HG02840 (cell line): ENCODE results near the gene A2ML1.
"Not testable (repeated sequence)": the region's sequence is repeated elsewhere in the genome, so short reads cannot be mapped to it uniquely, and the experiment has no call there.

Experiments
- ATAC-seq: cut with Tn5 transposase; IDR thresholded peaks from one replicate; pipeline ENCODE4 v1.9.1; 2021; ENCODE audit warnings: mild to moderate bottlenecking, moderate library complexity, moderate number of reproducible peaks; ENCODE audit not compliant: unreplicated experiment, low FRiP score

A2ML1 gene

DNA sequence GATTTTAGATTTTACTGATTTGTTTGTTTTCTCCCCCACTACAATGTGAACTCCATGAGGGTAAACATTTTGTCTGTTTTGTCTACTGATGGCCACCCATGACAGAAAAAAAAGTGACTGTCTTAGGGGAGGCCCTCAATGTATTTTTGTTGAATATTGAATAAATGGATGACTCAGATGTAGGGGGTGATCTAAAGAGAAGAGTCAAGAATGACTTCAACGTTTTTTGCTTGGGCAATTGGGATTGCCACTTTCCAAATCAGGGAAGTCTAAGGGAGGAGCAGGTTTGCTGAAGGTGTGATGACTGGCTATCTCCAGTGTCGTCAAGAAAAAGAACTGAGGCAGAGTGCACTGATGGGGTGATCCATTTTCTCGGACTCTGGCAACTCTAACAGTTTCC, 81.2 kb downstream of the A2ML1 start:
- no peak for ATAC-seq

GRCh38 chr12:8904665-8905064, 82.2 kb downstream of the A2ML1 start:
- no peak for ATAC-seq

GRCh38 chr12:8905546-8905945, 83.1 kb downstream of the A2ML1 start:
- ATAC-seq = no peak

- no peak for ATAC-seq
Measured at GRCh38 chr12:8906266-8907180, 84.1 kb downstream of the A2ML1 start.

GRCh38 chr12:8907513-8907912, 85.1 kb downstream of the A2ML1 start:
- ATAC-seq = no peak

DNA sequence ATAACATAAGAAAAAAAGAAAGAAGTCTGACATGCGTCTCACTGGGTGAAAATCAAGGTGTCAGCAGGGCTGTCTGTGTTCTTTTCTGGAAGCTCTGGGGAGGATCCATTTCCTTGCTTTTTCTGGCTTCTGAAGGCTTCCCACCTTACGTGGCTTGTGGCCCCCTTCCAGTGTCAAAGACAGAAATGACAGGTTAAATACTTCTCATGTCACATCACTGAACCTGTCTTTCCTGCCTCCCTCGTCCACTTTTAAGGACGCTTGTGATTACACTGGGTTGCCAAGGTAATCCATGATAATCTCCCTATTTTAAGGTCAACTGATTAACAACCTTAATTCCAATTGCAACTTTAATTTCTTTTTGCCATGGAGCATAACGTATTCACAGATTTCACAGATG, 87.3 kb downstream of the A2ML1 start:
- no peak for ATAC-seq

GRCh38 chr12:8911606-8912268, 89.3 kb downstream of the A2ML1 start:
- ATAC-seq = no peak

GRCh38 chr12:8912914-8913313, 90.5 kb downstream of the A2ML1 start:
- no peak for ATAC-seq

DNA sequence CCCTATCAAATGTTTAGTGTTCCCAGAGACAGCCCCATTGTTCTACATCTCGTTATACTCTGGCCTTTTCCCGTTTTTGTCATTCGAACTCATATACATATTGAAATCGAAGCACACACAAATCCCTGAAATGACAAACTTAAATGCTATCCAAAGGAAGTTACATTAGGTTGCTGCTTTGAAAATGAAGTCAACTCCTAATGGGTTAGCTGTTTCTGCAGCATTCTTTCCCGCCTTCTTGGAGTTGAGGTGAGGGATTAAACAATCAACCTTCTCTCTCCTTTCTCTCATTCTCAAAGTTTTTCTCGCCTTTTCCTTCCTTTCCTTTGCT, 91.2 kb downstream of the A2ML1 start:
- no peak for ATAC-seq

DNA sequence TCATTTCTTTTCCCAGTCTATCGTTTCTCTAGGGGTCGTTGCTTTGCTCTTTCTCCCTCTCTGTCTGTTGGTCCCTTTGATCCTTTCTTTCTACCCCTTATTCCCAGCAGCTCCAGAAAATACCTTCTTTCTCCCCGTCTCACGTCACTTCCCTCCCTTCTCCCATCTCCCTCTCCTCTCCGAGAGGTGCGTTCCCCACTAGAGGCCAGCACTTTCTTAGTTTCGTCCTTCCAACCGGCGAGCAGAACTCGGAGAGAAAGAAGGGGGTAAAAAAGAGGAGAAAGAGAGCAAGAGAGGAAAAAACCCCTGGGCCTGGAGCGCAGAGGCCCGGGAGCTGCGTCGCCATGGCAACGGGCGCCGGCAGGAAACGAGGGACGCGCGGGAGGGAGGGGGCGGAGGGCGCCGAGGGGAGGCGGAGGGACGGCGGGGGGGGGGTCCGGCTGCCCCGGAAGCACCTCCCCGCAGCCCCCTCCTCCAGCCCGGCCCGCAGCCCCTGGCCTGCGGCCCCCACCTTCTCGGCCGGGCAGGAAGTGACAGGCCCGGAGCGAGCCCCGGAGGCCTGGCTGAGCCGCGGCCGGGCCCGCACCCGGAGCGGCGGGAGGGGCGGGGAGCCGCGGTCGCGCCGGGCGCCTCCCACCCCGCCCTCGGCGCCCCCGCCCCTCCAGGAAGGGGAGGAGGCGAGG, 91.8 kb downstream of the A2ML1 start, which contains the start of gene PHC1:
Gene PHC1 (plus strand): TSS at position 477 of the 683 bp plus-strand sequence. CDS start 3,169 bp downstream, outside the sequence.
- ATAC-seq = peak; percentile 54

- peak; percentile 63 for ATAC-seq
Measured at GRCh38 chr12:8914716-8915526, 92.5 kb downstream of the A2ML1 start.

DNA sequence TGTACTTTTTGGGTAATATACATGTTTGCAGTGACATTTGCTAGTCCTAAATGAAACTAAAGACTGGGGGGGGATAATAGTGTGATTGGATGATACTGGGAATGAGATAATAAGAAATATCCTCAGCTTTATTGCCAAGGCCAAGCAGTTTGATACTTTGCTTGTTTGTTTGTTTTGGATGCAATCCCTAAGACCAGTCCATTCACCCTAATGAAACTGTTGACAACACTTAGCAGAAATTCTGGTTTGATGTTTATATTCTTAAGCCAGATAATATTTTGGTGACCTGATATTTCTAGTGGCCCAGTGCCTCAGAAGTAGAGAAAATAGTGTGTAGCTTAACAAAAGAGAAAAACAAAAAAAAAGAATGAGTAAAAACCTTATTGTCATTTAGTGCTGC, 93.7 kb downstream of the A2ML1 start:
- ATAC-seq = no peak

GRCh38 chr12:8917031-8917430, 94.6 kb downstream of the A2ML1 start:
- ATAC-seq = no peak

DNA sequence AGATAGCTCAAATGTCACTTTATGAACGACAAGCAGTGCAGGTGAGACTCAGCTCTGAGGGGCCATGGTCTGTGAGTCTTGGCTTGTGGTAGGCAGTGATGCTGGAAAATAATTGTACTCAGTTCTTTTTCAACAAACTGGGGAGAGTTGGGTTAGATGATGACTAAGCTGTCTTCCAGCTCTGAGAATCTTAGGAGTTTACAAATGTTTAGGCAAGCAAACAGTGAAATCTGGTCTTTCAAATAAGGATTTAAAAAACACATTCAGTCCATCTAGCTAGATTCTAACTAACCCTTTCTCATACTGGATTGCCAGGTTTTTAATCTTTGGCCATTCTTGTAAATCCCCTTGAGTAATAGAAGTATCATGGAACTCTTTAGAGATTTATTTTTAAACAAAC, 95.3 kb downstream of the A2ML1 start:
- no peak for ATAC-seq

- ATAC-seq = not testable (repeated sequence)
Measured at GRCh38 chr12:8919643-8920042, 97.2 kb downstream of the A2ML1 start.

GRCh38 chr12:8922544-8922943, 100.1 kb downstream of the A2ML1 start:
- no peak for ATAC-seq
